Subcutaneous abdominal adipose tissue (tissue), 5 donors: ENCODE results near the gene GRIN2C.
A peak's percentile ranks its signal among the peaks of the same experiment; 100 is the strongest.

Experiments used
- H3K27ac ChIP-seq: one replicate; pipeline ENCODE4 v1.7.0; 2013; ENCODE audit warnings: low read depth, mild to moderate bottlenecking, inconsistent platforms, low read length, moderate library complexity
- H3K27me3 ChIP-seq, 5 donors: one replicate each; pipeline ENCODE4 v1.7.0; 2013; ENCODE audit warnings: low read length in 5 of 5, inconsistent platforms in 1 of 5; ENCODE audit not compliant: control insufficient read depth in 5 of 5, insufficient read depth in 4 of 5
- H3K36me3 ChIP-seq, 5 donors: one replicate each; pipeline ENCODE4 v1.7.0; 2013; ENCODE audit warnings: low read length in 5 of 5; ENCODE audit not compliant: control insufficient read depth in 5 of 5, insufficient read depth in 5 of 5
- H3K4me1 ChIP-seq, 5 donors: one replicate each; pipeline ENCODE4 v1.7.0; 2013; ENCODE audit warnings: low read length in 5 of 5, mild to moderate bottlenecking in 3 of 5, moderate library complexity in 1 of 5; ENCODE audit not compliant: control insufficient read depth in 5 of 5, insufficient read depth in 5 of 5
- H3K4me3 ChIP-seq, 5 donors: one replicate each; pipeline ENCODE4 v1.7.0; 2013; ENCODE audit warnings: low read length in 5 of 5, low read depth in 1 of 5
- H3K9ac ChIP-seq, 5 donors: one replicate each; pipeline ENCODE4 v1.7.0; 2013; ENCODE audit warnings: low read length in 5 of 5, mild to moderate bottlenecking in 4 of 5, moderate library complexity in 3 of 5
- H3K9me3 ChIP-seq, 5 donors: one replicate each; pipeline ENCODE4 v1.7.0; 2013; ENCODE audit warnings: low read length in 5 of 5; ENCODE audit not compliant: control insufficient read depth in 5 of 5
- donor health status: healthy.
- donor health status: healthy.
- donor health status: healthy.
- donor health status: healthy.
- donor health status: healthy.

The GRIN2C gene

DNA sequence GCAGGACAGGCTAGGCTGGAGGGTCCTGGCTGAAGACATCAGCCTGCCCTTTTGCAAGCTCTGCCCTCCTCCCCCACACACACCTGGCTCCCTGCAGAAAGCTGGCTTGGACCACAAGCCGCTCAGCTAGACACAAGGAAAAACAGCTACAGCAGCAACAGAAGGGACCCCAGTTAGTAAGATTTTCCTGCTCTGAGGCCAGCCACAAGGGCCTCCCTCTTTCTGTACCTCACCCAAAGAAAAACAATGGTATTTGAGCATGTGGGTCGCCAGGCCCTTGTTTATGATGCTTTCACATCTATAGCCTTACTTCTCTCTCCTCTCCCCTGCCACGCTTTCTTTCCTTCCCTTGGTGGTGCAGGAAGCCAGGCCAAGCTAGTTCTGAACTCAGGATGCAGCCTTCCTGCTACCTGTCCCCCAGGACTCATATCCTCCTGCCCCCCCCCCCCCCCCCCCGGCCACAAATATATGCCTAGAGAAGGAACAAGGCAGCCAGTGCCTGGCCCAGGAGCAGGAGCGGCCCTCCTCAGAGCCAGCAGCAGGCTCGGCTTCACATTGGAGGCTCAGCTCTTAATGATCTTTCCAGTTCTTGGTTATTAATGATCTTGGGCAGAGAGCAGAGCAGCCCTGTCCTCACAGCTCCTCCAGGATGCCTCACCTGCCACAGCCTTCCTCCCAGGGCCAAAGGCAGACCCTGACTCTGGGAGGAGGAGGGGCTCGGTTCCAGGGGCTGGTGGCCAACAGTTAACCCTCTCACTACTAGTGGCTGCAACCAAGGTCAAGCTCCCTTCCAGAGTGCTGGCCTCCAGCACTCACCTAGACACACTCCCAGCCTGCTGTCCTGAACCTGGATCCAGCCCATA is 19.5 kb downstream of the GRIN2C start:
- Histone ChIP-seq H3K4me1 (peaks cover 9 to 31% (median 27%) of the 10 kb centered on the region in 5 donors), H3K9ac (peak overlapping the region in 1 of 5 donors; percentile 72), H3K27ac (no peak overlapping the region), H3K27me3 (peaks cover 0 to 2% (median 0%) of the 10 kb centered on the region in 5 donors), H3K9me3 (no peaks in the 10 kb centered on the region), H3K4me3 (no peak overlapping the region), H3K36me3 (peaks cover 0 to 33% (median 19%) of the 10 kb centered on the region in 5 donors)

DNA sequence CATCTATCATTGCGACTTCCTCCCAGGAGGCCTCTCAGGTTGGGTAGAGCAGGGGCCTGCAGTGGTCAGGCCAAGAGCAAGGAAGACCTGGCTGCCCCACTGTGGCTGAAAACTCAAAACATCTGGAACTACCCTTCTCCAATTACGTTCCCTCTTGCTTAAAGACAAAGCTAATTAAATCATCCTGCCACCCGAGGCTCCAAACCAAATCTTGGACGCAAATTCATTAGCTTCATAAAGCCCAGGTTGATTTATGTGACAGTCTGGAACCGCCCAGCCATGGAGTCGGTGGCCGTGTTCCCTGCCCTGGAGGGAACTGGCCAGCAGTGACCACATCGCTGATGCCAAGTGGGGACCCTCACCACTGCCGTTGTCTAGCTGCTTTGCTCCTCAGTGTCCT is 21.4 kb downstream of the GRIN2C start:
- H3K4me1 ChIP-seq = peaks cover 9 to 34% (median 28%) of the 10 kb centered on the region in 5 donors
- no peak overlapping the region for H3K27ac ChIP-seq
- H3K9ac ChIP-seq = no peak overlapping the region
- H3K4me3 ChIP-seq = no peak overlapping the region
- peaks cover 0 to 33% (median 23%) of the 10 kb centered on the region in 5 donors for H3K36me3 ChIP-seq
- no peaks in the 10 kb centered on the region for H3K9me3 ChIP-seq
- no peaks in the 10 kb centered on the region for H3K27me3 ChIP-seq

DNA sequence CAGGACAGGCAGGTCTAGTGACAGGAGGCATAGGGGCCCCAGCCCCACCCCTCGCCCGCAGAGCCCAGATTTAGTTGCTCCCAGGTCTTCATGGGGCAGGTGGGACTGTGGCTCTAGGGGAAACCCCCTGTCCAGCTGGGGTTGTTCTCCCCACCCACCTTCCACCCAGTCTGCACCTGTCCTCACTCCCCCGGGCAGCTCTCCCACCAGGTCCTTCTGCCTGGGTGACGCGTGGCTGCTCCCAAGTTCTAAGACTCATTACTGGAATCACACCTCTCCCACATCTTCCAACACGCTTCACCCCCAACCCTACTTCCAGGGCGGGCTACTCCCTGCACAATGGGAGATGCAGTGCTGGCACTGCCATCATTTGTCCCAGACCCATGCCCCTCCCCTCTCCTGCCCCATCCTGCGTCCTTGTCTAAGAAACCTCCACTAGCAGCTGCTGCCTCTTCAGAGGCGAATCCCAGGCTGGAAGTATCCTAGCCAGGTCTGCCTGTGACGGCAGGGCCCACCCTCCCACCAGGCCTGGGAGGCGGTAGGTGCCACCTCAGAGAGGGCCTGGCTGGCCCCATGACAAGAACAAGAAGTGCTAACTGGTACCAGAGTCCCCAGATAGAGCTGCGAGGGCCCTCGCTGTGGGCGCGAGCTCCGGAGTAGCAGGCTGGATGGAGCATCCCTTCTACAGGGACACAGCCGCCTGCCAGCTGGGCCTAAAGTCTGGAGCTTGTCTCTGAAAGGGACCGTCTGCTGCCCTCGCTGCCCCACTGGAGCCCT is 22.8 kb downstream of the GRIN2C start:
- Histone ChIP-seq H3K27me3 (no peaks in the 10 kb centered on the region), H3K9me3 (no peaks in the 10 kb centered on the region), H3K9ac (no peak overlapping the region), H3K27ac (no peak overlapping the region), H3K4me1 (peaks cover 9 to 23% (median 19%) of the 10 kb centered on the region in 5 donors), H3K4me3 (no peak overlapping the region), H3K36me3 (peaks cover 0 to 33% (median 23%) of the 10 kb centered on the region in 5 donors)

DNA sequence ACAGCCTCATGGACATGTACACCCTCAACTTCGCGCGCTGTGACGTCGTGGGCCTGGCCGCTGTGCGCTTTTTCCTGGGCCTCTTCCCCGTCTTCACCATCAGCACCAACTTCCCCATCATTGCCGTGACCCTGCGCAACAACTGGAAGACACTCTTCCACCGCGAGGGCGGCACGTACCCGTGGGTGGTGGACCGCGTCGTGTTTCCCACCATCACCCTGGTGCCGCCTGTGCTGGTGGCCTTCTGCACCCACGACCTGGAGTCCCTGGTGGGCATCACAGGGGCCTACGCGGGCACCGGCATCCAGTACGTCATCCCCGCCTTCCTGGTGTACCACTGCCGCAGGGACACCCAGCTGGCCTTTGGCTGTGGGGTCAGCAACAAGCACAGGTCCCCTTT is 23.5 kb downstream of the GRIN2C start:
- H3K27me3 ChIP-seq = no peaks in the 10 kb centered on the region
- no peaks in the 10 kb centered on the region for H3K9me3 ChIP-seq
- no peak overlapping the region for H3K9ac ChIP-seq
- no peak overlapping the region for H3K27ac ChIP-seq
- no peak overlapping the region for H3K4me3 ChIP-seq
- H3K36me3 ChIP-seq = peaks cover 0 to 36% (median 23%) of the 10 kb centered on the region in 5 donors
- H3K4me1 ChIP-seq = peaks cover 8 to 16% (median 12%) of the 10 kb centered on the region in 5 donors

DNA sequence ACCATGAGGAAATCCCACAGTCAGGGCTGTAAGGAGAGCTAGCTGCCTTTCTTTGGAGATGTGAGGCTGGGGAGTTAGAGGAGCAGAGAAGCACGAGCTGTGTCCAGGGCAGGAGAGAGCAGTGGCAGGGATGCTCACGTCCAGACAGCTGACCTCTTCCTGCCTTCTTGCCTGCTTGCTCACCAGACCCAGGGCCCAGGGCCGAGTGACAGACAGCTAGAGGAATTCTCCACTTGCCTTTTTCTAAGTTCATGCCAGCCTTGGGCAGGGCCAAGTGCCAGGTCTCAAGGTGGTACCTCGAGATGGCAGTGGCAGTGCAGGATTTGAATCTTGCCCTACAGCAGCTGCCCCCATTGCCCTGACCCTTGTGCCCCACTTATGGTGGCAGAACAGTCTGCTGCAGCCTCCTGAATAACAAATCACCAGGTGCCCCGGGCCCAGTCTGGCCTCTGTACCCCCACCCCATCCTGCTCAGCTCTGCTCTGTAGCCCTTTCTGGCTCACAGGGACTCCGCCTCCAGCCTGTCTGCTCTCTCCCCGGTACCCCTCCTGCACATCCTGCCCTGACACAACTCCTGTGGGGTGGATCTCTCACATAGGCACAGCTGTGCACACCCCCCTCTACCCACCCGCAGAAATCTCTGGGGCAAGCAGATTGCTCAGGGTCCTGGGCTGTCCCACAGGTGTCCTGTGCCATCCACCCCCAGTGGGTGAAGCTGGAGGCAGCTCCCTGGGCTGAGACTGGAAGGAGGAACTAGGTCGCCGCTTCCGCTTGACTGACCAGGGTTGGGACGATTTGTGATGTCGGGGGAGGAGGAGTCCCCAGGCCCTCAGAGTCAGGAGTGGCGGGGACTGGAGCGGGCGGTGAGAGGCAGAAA is 25.9 kb downstream of the GRIN2C start:
- H3K9ac ChIP-seq = no peak overlapping the region
- peaks cover 0 to 7% (median 0%) of the 10 kb centered on the region in 5 donors for H3K4me1 ChIP-seq
- peaks cover 0 to 56% (median 32%) of the 10 kb centered on the region in 5 donors for H3K36me3 ChIP-seq
- H3K9me3 ChIP-seq = no peaks in the 10 kb centered on the region
- H3K27ac ChIP-seq = no peak overlapping the region
- no peaks in the 10 kb centered on the region for H3K27me3 ChIP-seq
- no peak overlapping the region for H3K4me3 ChIP-seq

DNA sequence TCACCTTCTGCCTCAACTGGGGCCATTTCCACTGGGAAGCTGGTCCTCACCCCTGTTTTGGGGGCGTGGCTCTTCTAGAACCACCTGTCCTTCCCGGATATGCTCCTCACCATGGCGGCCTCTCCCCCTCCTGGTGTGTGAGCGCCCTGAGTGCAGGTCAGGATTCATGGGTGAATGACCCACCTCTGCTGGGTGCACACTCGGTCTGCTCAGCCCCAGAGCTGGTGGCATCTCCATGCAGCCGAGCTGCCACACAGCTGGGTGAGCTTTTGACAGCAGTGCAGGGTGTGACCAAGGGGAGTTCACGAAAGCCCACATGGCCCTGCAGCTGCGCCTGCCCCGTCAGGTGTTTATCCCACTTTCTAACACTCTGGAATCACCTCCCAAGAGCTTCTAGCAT is 27.3 kb downstream of the GRIN2C start:
- no peak overlapping the region for H3K9ac ChIP-seq
- H3K36me3 ChIP-seq = peaks cover 0 to 54% (median 34%) of the 10 kb centered on the region in 5 donors

DNA sequence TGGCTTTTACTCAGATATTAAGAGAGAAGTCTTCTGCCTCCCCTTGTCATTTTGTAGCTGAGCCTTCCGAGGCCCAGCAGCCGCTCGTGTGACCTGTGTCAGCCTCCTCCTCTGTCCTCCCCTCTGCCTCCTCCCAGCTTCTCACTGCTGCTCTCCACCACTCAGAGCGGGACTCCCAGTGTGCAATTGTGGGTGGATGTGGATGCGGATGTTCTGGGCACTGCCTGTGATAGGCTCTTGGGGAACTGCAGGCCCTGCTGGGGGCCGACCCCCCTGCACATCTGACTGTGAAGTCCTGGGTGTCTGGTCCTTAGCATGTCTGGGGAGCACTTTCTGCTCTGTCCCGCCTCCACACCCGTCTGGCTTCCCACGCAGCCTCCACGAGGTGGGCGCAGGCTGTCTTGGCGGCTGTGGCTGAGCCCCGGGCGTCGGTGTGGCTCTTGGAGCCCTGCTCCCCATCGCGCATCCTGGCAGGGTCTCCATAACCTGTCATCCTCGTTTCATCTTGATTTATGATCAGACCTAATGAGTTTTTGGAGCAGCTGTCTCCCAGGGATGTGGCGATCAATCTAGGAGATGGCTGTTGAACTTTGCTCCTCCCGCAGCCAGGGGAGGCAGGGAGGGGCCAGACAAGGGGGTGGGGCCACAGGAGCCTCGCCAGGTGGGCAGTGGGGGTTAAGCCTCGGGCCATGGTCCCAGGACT is 28.1 kb downstream of the GRIN2C start:
- Histone ChIP-seq H3K4me1 (peaks cover 0 to 7% (median 0%) of the 10 kb centered on the region in 5 donors), H3K36me3 (peaks cover 0 to 46% (median 31%) of the 10 kb centered on the region in 5 donors), H3K27me3 (no peaks in the 10 kb centered on the region), H3K9ac (no peak overlapping the region), H3K9me3 (no peaks in the 10 kb centered on the region), H3K27ac (no peak overlapping the region), H3K4me3 (no peak overlapping the region)

More for the DNA sequence above, 27.3 kb downstream of the GRIN2C start:
- Histone ChIP-seq H3K27ac (no peak overlapping the region), H3K9me3 (no peaks in the 10 kb centered on the region), H3K4me3 (no peak overlapping the region), H3K27me3 (no peaks in the 10 kb centered on the region), H3K4me1 (peaks cover 0 to 7% (median 0%) of the 10 kb centered on the region in 5 donors)

DNA sequence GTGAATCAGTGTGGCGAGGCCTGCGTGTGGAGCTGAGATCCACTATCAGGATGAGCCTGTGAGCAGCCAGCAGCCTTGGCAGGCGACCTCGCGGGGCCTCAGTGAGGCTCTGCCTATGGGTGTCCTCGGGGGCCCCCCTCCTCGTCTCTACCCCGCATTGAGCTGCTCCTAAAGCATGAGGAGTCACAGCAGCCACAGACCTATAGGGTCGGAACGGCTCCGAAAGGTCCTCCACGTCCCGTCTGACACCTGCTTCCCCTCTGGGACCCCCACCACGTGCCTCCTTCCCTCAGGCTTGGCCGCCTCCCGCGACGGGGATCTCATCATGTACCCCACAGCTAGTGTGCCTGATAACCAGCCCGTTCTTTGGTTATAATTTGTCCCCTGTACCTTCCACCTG is 28.8 kb downstream of the GRIN2C start:
- peaks cover 0 to 7% (median 0%) of the 10 kb centered on the region in 5 donors for H3K4me1 ChIP-seq
- H3K27ac ChIP-seq = no peak overlapping the region
- H3K9me3 ChIP-seq = no peaks in the 10 kb centered on the region
- H3K27me3 ChIP-seq = no peaks in the 10 kb centered on the region
- H3K4me3 ChIP-seq = no peak overlapping the region
- peaks cover 0 to 41% (median 28%) of the 10 kb centered on the region in 5 donors for H3K36me3 ChIP-seq
- H3K9ac ChIP-seq = no peak overlapping the region

DNA sequence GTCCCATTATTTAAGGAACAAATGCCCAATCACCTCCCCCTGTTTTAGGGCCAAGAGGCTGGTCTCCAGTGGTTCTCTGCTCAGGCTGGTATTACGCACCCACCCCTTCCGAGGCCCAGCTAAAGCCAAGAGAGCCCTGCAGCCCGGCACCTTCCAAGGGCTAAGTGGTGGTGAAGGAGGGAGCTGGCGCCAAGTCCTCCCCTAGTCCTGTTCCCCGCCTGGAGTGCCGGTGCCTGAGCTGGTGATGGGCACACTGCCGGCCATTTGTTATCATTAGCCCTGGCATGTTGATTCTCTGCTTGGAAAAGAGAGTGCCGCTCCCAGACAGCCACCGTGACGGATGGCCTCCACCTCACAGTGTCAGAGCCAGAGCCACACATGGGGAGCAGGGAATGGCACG is 31.9 kb downstream of the GRIN2C start:
- H3K9ac ChIP-seq = no peak overlapping the region
- H3K27me3 ChIP-seq = no peaks in the 10 kb centered on the region
- H3K27ac ChIP-seq = no peak overlapping the region
- H3K9me3 ChIP-seq = no peaks in the 10 kb centered on the region
- H3K4me3 ChIP-seq = no peak overlapping the region
- peaks cover 5 to 12% (median 10%) of the 10 kb centered on the region in 5 donors for H3K4me1 ChIP-seq
- H3K36me3 ChIP-seq = peaks cover 0 to 57% (median 30%) of the 10 kb centered on the region in 5 donors
